Activated CD8-positive, alpha-beta memory T cell treated with anti-CD3 and anti-CD28 coated beads, Interleukin-2, amount 50 U/mL, for 1 hour (primary cell): ENCODE results near the gene GTSE1.

Experiments
- DNase-seq: peaks from one replicate; pipeline ENCODE4 v3.0.0-alpha.2; 2020; ENCODE audit errors: extremely low read depth

The GTSE1 gene

DNA sequence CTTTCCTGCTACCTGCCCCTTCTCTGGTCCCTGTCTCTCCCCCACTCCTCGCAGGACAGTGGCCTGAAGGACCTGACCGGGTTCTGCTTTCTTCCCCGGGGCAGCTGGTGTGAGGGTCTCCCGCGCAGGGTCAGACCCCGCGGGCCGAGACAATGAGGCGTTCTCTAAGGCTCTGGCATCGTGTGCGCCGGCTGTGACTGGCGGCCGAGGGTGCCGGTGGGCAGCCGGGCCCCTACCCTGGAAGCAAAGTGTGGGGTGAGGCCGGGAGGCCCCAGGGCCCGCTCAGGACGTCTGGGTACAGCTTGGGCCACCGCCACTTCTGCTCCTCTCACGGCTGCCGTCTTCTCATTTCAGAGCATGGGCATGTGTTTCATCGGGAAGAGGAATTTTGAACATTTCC lies 55.1 kb downstream of the GTSE1 start:
- no peak for DNase-seq

GRCh38 chr22:46352276-46352675 lies 55.6 kb downstream of the GTSE1 start:
- no peak for DNase-seq

DNA sequence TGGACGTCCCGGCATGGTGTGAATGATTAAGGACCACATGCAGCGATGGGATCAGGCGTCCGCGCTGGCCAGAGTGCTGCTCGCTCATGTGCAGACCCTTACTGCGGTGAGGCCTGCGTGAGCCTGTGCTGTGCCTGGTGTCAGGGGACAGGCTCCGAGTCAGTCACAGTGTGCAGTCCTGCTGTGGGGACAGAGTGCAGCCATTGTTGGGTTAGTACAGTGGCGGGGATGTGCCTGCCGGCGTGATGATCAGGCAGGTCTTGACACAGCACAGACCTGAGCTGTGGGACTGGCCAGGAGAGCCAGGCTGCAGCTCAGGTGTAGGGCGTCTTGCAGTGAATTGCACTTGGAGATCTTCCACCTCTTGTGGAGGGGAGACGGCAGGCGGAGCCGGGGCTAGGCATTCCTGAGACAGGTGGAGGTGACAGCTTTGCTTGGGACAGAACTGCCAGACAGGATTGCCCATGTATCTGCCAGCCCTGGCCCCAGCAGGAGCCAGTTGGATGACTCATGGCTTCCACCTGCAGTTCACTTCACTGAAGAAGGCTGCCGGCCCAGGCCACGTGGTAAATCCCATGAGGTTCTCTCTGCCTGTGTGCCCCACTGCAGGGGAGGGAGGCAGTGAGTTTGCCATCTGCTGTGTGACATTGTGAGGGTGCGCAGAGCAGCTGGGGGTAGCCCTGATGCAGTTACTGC lies 56.2 kb downstream of the GTSE1 start:
- DNase-seq, result no peak

DNA sequence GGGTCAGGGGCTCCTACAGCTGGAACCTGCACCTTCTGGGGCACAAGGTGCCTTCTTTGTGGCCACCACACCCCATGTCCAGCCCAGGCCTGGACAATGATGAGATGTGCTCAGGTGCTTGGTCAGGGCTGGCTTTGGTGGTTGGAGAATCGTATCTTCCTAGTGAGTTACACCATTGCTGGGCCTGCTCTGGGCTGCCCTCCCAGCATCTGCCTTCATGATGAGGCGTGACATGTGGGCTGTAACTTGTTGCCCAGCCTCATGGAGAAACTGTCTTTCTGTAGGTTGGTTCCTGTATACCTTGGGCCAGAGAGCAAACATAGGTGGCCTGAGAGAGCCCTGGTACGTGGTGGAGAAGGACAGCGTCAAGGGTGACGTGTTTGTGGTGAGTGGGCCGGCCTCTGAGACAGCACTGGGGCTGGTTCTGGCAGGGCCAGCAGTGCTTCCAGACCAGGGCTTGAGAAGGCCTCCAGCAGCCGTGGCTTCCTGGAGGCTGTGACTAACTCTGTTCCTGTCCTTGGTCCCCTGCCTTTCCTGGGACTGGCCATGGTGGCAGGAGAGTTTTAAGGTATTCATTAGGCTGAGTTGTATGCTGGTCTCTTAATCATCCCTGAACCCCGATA lies 56.9 kb downstream of the GTSE1 start:
- no peak for DNase-seq

GRCh38 chr22:46354176-46354992 lies 57.7 kb downstream of the GTSE1 start:
- no peak for DNase-seq

GRCh38 chr22:46354993-46355305 lies 58.3 kb downstream of the GTSE1 start:
- DNase-seq, result no peak

- peak; percentile 14 for DNase-seq
These were observed 58.8 kb downstream of the GTSE1 start for GRCh38 chr22:46355369-46355995.

DNA sequence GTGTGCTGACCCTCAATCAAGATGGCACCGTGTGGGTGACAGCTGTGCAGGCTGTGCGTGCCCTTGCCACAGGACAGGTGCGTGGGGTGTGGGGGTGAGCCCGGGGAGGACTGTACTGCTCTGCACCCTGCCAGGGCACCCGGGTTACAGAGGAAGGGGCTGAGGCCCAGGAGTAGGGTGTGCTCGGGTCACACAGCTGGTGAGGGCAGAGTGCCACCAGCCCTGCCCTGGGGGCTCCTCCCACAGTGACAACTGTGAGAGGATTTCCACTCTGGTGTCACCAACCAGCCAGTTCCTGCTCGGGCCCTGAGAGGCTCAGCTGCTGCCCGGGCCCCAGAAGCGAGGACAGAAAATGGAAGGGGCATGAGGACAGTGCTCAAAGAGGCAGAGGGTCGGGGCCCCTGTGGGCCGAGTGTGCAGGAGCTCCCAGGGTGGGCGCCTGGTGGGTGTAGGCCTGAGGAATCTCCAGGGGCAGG lies 59.4 kb downstream of the GTSE1 start:
- DNase-seq, result no peak

GRCh38 chr22:46356496-46357480 lies 60.1 kb downstream of the GTSE1 start:
- no peak for DNase-seq

DNA sequence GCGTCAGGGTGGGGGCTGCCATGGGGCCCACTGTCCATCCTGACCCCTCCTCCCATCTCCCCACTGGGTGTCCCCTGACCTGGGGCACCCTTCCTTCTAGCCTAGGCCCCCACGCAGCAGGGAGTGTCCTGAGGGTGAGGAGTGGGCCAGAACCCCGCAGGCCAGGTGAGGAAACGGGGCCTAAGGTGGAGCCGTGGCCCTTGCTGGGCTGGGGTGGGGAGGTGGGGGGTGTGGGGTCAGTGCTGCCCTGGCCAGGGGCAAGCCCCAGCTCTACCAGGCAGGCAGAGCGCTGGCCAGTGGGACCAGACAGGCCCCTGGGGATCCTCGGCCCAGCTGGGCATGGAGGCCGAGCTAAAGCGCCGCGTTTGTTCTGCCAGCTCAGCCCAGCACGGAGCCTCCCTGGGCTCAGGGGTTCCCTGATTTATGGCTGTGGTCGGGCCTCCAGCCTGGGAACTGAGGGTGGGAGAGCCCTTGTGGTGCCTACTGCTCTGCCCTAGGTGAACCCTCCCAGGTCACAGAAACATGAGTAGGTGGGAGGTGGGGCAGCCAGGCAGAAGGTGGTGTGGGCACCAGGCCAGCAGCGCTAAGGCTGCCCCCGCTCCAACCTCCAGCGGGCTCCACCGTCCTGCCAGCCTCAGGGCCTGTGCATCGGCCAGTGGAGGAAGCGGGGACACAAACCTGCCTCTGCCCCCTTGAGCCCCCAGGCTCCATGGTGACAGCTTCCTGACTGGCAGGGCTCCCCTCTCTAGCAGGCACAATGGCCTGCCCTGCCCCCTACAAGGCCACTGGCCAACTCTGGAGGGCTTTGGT lies 61.2 kb downstream of the GTSE1 start:
- no peak for DNase-seq

DNA sequence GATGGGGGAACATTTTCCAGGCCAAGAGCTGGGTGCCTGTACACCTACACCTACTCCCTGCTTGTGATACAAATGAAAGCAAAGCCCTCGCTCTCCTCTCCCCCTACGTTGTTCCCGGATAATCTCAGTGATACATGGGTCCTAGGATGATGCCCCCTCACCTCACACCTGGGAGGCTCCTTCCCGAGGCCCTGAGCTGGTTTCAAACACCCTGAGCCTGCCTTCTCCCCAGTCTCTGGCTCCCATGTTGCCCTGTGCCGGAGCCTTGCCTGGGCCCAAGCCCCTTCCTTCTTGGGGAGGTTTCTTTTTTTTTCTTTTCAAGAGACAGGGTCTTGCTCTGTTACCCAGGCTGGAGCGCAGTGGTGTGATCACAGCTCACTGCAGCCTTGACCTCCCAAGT lies 62.1 kb downstream of the GTSE1 start:
- DNase-seq, result no peak

- DNase-seq, result no peak
These were observed 62.7 kb downstream of the GTSE1 start for GRCh38 chr22:46359362-46359761.

DNA sequence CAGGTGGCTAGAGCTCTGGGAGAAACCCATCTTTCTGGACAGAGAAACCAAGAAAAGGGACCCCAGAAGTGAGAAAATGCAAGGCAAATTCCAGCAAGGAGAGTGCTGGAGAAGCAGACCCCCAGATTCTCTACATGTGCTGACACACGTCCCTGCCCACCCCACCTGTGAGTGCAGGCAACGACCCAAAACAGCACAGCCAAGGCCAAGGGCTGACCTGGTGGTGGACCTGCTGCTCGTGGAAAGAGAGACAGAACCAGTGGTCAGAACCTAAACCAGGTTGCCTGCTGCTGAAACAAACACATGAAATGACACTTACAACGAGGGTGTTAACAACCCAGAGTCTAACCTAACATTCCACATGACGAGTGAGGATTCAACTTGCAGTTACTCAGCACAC lies 63.4 kb downstream of the GTSE1 start:
- no peak for DNase-seq

DNA sequence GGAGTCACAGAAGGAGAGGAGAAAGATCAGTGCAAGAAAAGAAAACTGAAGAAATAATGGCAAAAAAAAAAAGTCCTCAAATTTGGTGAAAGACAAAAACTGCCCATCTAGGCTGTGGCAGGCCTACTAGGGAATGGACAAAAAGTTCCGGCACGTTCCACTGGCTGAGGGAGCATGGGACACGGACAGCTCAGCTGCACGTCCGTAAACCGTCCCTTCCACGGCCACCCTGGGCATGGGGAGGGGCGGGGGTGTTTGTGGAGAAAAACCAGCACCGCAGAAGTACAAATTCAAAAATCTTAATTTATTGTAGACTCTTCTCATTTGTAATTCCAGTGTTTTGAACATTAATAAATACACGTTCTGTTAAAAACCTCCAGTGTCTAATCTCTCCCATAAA lies 64.2 kb downstream of the GTSE1 start:
- DNase-seq, result no peak

DNA sequence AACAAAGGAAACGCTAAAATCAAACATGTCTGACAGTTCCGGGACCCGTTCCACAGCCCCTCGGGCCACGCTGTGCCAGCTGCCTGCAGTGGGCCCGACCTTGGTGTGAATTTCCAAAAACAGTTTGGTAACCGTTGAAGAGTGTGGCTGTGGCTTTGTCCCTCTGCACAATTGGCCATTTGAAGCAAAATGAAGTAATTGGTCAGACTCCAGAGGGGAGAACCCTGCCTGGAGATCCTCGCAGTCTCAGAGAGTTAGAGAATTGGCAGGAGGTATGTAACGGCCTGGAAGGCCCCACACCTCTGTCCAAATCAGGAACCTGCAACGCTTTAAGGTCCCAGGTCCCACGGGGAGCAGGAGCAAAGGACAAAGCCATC lies 65.1 kb downstream of the GTSE1 start:
- DNase-seq, result no peak

DNA sequence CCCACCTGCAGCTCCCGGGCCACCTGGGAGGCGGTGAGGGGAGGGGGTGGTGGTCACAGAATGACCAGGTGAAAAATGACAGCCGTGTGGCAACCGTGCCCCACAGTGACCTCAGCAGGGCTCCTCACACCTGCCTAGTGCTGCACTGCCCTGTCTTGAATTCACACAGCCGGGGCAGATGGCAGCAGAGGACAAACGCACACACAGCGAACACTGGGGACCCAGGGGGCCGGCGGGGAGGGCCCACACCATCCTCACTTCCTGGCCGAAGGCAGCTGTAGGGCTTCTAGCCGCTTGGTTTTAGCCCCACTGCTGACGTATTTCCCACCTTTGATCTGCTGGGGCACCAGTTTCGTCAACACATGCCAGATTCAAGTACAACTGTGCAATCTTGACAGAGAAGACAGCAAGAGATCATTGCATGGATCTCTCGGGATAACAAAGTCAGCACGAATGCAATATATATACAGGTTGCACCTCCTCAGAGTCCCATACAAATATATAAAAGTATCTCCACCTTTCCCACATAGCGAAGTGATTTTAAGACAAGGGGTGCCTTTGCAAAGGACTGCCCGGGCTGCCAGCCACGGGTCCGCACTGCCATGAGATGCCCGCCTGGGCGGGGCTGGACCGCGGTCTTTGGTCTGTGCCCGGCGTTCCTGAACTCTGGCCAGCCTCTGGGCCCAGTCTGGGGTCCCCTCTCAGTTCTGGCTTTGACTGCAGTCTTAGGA lies 65.7 kb downstream of the GTSE1 start:
- no peak for DNase-seq

DNA sequence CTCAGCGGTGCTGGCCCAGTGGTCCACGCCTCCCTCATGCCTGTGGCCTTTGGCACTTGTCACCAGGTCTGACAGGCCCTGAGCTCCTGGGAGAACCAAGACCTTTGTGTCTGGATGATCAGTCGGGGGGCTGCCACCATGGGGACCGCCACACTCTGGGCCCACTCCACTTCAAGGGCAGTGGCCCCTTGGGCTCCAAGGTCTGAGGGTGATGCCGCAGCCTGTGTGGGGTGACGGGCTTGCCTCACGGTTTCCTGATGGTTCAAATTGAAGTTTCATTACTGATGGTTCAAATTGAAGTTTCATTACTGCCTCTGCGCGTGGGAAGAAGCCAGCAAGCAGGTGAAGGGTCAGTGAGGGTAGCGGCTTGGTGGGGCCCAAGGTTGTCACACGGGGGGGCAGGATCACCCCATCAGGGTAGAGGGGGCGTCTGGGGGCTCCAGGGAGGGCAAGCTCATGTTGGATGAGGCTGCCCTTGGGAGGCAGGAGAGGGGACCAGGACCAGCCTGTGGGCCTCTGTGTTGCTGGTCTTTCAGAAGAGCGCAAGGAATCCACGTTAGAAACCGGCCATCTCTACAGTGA lies 66.4 kb downstream of the GTSE1 start:
- no peak for DNase-seq

DNA sequence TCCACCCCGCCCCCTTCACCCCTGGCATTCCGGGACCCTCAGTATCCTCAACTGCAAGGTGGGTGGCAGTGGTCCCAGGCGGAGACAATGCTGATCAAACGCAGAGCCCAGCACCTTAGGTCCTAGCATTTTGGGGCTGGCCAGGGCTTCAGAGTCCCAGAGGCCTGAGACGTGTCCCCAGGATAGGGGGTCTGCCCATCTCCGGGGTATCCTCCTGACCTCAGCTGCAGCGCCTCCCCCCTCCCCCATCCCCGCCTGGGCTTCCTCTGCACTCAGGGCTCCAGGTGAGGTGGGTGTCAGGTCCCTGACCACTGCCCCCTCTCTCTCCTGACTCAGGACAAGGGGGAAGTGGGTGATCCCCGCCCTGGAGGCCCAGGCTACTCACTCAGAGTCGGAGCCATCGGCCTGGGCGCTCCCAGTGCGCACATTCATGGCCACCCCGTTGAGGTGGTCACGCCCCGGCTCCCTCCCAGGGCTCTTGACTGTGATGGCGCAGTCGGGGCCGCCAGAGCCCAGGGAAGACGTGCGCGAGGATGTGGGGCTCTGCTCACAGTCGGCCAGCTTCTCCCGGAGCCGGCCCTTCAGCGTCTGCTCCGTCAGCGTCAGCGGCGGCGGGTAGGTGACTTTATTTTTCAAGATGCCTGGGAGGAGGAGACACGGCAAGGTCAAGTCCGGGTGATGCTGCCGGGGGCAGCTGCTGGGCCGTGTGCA lies 67.1 kb downstream of the GTSE1 start:
- no peak for DNase-seq
